ENCODE results near the gene PRTFDC1.

- TF ChIP-seq, protein P1, sequence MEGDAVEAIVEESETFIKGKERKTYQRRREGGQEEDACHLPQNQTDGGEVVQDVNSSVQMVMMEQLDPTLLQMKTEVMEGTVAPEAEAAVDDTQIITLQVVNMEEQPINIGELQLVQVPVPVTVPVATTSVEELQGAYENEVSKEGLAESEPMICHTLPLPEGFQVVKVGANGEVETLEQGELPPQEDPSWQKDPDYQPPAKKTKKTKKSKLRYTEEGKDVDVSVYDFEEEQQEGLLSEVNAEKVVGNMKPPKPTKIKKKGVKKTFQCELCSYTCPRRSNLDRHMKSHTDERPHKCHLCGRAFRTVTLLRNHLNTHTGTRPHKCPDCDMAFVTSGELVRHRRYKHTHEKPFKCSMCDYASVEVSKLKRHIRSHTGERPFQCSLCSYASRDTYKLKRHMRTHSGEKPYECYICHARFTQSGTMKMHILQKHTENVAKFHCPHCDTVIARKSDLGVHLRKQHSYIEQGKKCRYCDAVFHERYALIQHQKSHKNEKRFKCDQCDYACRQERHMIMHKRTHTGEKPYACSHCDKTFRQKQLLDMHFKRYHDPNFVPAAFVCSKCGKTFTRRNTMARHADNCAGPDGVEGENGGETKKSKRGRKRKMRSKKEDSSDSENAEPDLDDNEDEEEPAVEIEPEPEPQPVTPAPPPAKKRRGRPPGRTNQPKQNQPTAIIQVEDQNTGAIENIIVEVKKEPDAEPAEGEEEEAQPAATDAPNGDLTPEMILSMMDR (IDR thresholded peaks at IDR 0.05; ENCODE audit: insufficient read depth, low read length), result no peak
- no peak for TF ChIP-seq POLR2AphosphoS5 (IDR thresholded peaks at IDR 0.05; ENCODE audit: low read depth)
- TF ChIP-seq REST (IDR thresholded peaks at IDR 0.05; ENCODE audit: insufficient replicate concordance, low read depth), result no peak
- TF ChIP-seq GABPA (IDR thresholded peaks at IDR 0.05; ENCODE audit: low read depth), result no peak
- TF ChIP-seq SPI1 (IDR thresholded peaks at IDR 0.05; ENCODE audit: borderline replicate concordance, low read depth), result no peak
Observed at GRCh38 chr10:24969841-24970281, 17.5 kb upstream of the PRTFDC1 start.
